Measurements from ENCODE around the gene CPNE1.

DNA sequence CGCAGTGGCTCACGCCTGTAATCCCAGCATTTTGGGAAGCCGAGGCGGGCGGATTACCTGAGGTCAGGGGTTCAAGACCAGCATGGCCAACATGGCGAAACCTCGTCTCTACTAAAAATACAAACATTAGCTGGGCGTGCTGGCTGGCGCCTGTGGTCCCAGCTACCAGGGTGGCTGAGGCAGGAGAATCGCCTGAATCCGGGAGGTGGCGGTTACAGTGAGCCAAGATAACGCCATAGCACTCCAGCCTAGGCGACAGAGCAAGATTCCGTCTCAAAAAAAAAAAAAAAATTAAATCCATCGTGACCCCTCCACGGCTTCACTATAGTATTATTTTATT, 1.2 kb upstream of the CPNE1 start:
- TF ChIP-seq, protein P1, sequence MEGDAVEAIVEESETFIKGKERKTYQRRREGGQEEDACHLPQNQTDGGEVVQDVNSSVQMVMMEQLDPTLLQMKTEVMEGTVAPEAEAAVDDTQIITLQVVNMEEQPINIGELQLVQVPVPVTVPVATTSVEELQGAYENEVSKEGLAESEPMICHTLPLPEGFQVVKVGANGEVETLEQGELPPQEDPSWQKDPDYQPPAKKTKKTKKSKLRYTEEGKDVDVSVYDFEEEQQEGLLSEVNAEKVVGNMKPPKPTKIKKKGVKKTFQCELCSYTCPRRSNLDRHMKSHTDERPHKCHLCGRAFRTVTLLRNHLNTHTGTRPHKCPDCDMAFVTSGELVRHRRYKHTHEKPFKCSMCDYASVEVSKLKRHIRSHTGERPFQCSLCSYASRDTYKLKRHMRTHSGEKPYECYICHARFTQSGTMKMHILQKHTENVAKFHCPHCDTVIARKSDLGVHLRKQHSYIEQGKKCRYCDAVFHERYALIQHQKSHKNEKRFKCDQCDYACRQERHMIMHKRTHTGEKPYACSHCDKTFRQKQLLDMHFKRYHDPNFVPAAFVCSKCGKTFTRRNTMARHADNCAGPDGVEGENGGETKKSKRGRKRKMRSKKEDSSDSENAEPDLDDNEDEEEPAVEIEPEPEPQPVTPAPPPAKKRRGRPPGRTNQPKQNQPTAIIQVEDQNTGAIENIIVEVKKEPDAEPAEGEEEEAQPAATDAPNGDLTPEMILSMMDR (conservative IDR thresholded peaks at IDR 0.05 in 1 of 2, IDR thresholded peaks at IDR 0.05 in 1 of 2; ENCODE audit: low read depth in 1 of 2, low read length in 2 of 2) = no peak
- no peak for TF ChIP-seq EZH2 (IDR thresholded peaks at IDR 0.05; ENCODE audit: low read length, missing control alignments)

Measured in fibroblast of lung (primary cell).